GM18909 (cell line): Measurements from ENCODE around the gene TDRD3.
A peak's percentile ranks its signal among the peaks of the same experiment; 100 is the strongest.

Experiments
- ATAC-seq: cut with Tn5 transposase; IDR thresholded peaks from one replicate; pipeline ENCODE4 v1.9.1; 2021; ENCODE audit warnings: mild to moderate bottlenecking; ENCODE audit not compliant: unreplicated experiment, poor library complexity

Gene TDRD3

DNA sequence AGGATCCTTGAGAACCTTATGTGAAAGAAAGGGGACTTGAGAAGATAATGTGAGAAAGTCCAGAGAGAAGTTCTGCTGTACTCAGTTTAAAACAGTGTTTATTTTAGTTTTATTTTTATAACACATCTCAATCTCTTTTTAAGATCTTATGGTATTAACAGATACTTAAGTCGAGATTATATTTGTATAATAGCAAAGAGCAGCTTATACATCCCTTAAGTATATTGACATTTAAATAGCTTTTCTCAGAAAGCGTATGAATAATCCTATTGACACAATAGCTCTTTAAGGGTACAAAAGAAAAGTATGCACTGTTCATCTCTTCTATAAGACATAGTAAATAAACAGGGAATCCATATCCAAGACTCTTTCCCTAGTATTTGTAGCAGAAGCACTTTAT is 42.2 kb downstream of the TDRD3 start:
- ATAC-seq: no peak

DNA sequence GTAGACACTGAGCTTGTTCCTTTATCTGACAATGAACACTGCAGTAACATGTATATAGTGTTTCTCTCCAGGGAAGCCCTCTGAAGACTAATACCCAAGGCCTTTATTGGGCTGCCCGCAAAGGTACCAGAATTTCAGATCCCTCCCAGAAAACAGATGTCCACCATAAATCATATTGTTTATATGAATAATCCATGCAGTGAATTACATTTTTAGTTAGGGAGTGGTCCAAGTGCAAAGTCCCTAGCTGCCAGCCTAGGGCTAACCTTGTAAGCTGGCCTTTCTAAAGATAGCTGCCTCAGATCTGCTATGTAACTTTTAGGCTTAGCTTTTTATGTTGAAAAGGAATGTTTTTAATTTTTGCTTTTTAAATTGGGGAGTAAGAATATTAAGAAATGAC is 44.7 kb downstream of the TDRD3 start:
- no peak for ATAC-seq

DNA sequence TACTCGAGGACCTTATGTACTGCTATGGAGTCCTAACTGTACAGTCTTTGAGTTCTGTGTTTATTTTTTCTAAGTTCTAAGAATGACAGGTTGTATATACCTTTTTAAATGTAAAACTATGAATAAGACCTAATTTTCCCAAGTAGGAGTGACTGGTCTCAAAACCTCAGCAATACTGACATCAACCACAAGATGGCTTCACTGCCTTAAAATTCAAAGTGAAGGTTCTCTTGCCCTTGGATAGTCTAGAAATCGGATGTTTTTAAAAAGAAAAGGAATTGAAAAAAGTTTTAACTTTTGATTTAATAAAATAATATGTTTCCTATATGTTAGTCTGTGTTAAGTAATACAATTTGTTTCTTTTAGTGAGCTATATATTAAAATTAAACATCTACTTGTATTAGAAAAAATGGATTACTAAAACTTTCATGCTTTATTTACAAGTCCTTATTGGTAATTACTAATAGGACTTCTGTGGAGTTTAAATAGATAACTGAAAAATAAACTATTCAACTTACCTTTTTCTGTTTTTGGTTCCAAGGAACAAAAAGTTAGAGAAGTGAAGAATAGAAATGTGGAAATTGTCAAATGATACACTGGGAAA is 52.0 kb downstream of the TDRD3 start:
- ATAC-seq: peak; percentile 81

DNA sequence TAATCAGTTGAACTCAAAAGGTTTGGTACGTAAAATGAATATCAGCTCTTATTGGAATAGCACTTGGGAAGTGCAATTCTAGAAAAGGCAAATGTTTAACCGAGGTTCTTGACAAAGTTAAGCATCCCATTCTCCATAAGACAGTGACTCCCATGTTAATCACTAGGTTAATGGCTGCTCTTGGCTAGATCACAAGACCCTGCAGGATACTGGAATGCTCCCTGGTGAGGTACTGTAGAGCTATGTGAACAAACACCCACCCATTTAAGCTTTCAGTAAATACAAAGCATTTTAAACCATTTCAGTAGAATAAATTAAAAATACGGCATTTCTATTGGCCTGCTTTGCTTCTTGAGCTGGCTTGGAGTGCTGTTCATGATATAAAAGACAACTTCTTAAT is 56.5 kb downstream of the TDRD3 start:
- no peak for ATAC-seq

DNA sequence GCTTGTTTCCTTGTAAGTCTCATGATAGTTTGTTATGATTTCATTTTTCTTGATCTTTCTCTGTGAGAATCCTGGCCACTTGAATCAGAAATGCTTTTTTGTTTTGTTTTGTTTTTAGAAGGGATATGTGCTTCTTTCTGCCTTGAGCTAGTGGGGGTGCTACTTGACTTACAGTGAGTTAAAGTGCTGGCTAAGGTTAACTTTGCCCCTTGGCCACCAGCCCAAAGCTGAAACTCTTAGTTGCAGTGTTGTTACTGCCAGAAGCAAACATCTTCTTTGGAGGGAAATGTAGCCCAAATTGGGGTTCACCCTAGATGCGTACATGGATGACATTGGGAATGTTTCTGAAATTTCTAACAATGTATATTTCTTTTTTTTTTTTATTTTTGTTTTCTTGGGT is 57.4 kb downstream of the TDRD3 start:
- ATAC-seq: no peak

DNA sequence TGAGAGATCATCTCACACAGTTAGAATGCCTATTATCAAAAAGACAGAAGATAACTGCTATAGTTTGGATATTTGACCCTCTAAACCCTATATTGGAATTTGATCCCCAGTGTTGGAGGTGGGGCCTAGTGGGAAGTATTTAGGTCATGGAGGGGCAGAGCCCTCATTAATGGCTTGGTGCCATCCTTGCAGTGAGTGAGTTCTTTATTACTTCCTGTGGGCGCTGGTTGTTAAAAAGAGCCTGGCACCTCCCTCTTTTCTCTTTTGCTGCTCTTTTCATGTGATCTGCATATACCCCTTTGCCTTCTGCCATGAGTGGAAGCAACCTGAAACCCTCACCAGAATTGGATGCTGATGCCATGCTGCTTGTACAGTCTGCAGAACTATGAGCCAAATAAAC is 66.8 kb downstream of the TDRD3 start:
- ATAC-seq: no peak

DNA sequence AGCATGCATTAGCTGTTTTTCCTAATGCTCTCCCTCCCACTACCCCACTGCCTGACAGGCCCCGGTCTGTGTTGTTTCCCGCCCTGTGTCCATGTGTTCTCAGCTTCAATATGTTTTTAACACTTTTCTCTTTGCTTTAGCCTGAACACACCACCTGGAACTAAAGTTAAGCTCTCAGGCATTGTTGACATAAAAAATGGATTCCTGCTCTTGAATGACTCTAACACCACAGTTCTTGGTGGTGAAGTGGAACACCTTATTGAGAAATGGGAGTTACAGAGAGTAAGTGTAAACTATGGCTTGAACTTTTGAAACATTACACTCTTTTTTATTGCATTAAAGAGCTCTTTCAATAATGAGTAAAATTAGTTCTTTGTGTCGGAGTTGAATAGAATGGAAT is 70.1 kb downstream of the TDRD3 start:
- ATAC-seq: no peak

DNA sequence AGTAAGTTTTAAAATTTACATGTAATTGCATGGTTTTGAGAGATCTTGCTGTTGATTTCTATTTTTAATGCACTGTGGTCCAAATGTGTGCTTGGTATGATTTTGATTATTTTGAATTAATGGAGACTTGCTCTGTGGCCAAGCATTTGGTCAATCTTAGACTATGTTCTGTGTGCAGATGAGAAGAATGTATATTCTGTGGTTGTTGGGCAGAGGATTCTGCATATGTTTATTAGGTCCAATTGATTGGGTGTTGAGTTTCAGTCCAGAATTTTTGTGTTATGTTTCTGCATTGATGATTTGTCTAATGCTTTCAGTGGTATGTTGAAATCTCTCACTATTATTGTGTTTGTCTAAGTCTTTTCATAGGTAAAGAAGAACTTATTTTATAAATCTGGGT is 82.3 kb downstream of the TDRD3 start:
- ATAC-seq: no peak

DNA sequence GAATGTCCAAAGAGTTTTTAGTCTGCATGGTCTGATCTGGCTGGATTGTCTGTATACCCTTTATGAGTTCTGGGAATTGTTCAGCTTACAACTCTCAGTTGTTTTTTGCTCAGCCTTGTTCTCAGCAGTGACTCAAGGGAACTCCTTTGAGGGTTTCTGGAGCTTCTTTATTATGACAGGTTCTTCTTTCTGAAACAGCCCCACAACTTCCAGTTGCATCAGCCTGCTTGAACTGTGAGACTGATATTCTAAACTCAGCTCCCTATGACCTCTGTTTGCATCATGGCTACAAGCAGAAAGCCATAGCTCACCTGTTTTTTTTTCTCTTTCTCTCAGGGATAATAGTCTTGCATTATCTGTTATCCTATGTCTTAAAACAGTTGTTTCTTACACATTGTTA is 85.0 kb downstream of the TDRD3 start:
- no peak for ATAC-seq

DNA sequence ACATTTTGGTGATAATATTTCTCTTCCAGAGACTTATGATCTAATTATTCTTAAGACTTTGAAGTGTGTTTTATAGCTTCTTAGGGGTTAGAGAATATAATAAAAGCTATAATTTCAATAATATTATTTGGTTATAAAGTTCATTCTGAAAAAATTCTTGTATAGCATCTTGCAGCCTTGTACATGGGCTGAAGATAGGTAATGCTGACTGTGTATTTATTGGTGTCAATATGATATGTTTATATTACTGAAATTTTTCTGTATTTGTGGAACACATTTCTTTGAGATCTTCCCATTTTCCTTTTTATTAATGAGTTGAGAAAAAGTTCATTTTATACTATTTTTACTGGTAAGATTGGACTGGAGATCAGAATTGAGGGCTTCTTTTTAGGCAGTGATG is 87.8 kb downstream of the TDRD3 start:
- ATAC-seq: no peak

DNA sequence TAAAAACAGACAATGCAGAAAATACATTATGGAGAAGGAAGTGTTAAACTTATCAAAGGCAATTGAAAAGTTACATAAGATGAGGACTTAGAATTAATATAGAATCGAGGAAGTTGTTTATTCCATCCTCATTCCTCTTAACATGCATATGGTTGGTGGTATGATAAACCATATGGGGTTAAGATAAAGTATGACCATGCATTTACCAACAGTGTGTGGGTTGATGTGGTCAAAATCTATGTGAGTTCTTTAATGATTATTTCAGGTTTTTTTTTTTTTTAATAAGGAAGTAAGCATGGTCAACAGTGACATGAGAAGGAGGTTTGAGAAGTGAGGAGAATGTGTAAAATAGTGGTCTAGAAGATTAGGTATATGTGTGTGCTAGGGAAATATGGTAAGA is 94.5 kb downstream of the TDRD3 start:
- no peak for ATAC-seq

DNA sequence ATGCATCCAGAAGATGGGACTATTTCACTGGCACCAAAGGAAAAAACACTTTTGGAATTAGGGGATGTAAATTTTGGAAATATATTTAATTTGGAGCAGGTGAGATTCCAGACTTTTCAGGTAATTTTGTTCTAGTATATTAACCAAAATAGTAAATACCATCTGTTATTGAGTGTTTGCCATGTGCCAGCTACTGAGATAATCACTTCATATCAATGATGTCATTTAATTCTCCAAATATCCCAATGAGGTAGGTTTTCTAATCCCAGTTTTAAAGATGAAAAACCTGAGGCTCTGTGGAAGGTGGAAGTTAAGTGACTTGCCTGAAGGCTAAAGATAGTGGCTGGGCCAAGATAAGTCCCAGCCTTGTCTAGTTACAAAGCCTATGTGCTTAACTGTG is 95.2 kb downstream of the TDRD3 start:
- no peak for ATAC-seq

DNA sequence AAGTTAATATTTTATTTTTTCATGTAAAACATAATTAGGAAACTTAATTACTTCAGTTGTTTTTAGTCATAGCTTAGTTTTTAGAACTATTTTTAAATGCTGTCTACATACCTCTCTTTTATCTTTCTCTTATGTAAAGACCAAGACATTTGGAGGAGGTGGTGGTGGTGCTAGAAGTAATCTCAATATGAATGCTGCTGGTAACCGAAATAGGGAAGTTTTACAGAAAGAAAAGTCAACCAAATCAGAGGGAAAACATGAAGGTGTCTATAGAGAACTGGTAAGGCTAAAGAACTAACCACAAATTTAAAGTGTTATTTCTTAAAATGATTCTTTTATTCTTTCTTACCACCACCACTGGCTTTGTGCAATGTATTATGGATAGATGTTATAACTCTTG is 97.3 kb downstream of the TDRD3 start:
- peak; percentile 51 for ATAC-seq

DNA sequence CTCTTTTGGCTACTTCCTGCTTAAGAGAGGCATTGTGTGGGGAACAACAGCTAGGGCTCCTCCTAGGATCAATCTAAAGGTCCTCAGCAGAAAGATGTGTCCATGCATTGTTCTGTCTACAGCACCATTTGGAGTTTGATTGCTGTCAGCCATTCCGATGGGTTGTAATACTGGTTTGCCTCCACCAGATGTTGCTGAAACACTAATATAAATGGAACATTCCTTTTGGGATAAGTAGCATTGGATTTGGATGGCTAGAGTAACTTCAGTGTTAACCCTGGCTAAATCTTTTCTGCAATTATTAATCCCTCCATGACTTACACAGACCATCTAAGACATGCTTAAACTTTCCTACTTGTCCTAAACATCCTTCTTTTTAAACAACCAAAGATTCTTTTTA is 104.2 kb downstream of the TDRD3 start:
- no peak for ATAC-seq

DNA sequence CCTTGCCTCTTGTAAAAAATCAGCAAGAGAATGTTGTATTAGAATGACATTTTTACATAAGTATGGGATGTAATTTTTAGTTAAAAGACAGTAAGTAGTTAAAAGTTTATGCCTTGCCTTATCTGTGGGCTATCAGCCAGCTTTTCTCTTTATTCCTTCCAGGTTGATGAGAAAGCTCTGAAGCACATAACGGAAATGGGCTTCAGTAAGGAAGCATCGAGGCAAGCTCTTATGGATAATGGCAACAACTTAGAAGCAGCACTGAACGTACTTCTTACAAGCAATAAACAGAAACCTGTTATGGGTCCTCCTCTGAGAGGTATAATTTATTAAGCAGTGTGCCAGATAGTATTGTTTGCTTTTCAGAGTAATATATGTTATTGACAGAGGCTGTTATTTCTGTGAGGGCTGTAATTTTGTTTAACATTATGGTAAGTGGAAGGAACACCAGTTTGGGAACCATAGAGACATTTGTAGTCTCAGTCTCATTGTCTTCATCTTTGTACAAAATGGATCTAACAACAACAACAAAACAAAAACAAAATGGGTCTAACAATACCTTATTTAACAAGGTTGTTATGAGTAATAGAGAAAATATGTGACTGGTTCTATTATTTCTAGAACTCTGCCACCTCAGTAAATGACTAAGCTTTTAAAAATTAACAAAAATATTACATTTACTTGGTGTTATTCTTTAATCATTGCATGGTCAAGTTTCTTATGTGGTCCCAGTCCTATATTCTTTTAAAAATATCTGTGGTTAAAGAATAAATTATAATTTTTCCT is 112.8 kb downstream of the TDRD3 start:
- no peak for ATAC-seq

DNA sequence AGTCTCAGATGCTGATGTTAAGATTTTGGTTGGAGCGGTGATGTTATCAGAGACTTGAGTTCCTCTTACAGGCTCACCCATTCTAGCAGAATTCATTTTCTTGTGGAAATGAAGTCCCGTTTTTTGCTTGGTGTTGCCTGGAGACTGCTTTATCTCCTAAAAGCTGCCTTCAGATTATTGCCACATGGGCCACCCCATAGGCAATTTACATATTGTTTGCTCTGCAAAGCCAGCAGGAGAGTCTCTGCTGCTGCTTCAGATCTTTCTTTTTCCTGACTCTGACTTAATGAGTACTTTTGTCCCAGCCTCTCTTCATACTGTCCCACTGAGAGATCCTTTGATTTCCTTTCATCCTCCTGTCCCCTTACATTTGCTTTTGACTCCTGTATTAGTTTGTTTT is 114.6 kb downstream of the TDRD3 start:
- no peak for ATAC-seq

DNA sequence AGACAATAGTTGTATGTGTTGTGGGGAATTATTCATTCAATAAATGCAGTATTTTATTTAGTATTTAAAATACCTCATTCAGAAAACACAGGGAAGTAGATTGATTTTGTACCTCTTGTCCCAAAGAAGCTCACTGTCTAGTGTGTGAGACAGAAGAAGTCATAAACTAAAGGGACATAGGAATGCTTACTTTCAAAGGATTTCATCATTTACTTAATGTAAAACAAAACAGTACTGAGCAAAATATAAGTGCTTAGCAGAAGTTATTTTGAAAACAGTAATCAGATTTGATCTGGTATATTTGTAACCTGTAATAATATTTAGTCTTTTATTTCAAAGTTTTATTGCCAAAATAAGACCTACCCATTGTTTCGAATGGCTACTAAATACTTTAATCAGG is 117.9 kb downstream of the TDRD3 start:
- ATAC-seq: no peak

DNA sequence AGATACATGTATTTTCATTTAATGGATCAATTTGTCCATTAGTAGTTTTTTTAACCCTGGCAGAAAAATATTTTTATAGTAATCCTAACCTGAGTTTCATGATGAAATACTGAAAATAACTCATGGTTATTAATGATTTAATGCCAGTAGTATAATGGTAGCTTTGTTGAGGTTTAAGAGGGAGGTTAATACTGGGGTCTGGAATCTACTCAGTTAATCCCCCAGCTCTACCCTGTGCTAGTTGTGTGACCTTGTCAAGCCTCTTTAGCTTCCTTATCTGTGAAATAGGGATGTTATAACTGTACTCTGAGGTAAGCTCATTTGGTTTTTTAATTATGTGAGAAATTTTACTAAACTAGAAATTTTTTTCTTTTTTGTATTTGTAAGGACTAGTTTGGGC is 122.5 kb downstream of the TDRD3 start:
- ATAC-seq: no peak

DNA sequence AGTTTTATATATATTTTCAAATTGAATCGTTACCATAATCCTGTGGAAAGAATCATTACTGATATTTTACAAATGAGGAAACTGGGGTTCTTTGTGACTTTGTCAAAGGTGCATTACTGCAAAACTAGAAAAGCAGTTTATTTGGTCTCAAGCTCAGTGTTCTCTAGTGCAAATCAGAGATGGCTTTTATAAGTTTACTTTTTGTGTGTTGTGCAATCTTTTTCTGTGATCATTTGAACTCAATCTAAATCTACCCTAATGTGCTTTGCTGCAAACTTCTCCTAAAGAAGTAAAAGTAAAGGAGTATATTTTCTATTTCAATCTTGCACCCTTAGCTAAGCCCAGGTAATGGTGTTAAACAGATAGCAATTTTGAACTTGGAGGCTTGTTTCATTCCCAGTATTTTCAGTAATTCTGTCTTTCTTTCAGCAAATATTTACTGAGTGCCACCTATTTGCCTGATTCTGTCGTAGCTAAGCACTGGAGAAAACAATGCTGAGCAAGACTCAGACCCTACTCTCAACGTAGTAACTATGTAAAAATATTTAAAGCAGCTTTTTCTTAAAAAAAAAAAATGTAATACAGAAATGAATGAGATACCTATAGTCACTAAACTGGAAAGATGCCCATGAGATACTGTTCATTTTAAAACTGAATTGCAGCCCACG is 124.0 kb downstream of the TDRD3 start:
- ATAC-seq: no peak

DNA sequence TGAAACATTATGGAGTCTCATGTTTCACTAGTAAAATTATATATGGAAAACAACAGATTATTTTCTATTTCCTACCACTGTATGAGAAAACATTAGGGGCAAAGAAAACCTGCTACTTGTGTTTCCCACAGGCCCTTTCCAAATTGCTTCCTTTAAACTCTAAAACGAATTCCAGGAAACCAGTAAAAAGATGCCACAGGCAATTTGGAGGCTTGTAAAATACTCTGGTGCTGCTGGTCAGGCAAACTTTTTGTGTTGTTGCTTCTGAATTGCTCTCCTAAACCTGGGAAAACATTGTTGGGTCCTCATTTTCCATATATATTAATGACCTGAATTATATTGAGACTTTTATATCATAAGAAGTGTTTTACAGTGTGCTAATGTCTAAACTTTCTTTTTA is 141.5 kb downstream of the TDRD3 start:
- no peak for ATAC-seq

DNA sequence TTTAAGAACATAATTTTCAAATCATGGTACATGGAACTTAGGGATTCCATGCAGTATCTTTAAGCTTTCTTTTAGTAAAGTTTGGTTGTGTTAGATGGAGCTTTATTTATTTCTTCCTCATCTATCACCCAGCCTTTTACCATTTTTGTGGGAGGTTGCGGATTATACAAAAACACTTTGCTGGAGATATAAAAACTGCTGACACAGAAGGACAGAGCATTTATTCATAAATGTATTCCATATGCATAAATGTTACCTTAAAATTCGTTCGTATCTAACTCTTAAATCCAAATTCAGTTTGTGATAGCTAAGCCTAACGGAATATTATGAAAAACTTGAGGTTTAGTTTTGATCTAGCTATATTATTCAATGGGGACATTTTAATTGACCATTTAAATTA is 143.3 kb downstream of the TDRD3 start:
- no peak for ATAC-seq
